DMS153 (cell line): Measurements from ENCODE around the gene TMEM53.

Experiments
- DNase-seq: peaks from one replicate; lab custom pipeline; 2025; lab: John Stamatoyannopoulos, UW

Gene TMEM53

GRCh38 chr1:44628962-44629756, 45.1 kb downstream of the TMEM53 start:
- DNase-seq = no peak

- DNase-seq = no peak
These were observed 48.9 kb downstream of the TMEM53 start for GRCh38 chr1:44625348-44625747.

- DNase-seq = no peak
These were observed 49.9 kb downstream of the TMEM53 start for GRCh38 chr1:44624268-44624901.

GRCh38 chr1:44621841-44622286, 52.4 kb downstream of the TMEM53 start:
- no peak for DNase-seq

- DNase-seq = no peak
These were observed 54.2 kb downstream of the TMEM53 start for GRCh38 chr1:44620072-44620471.

- DNase-seq = no peak
These were observed 54.9 kb downstream of the TMEM53 start for GRCh38 chr1:44619261-44619900.

- no peak for DNase-seq
These were observed 56.6 kb downstream of the TMEM53 start for GRCh38 chr1:44617703-44618029.

GRCh38 chr1:44616991-44617702, 57.1 kb downstream of the TMEM53 start:
- DNase-seq = no peak

- DNase-seq = no peak
These were observed 57.8 kb downstream of the TMEM53 start for GRCh38 chr1:44616284-44616990.

GRCh38 chr1:44613941-44614340, 60.3 kb downstream of the TMEM53 start:
- no peak for DNase-seq

- no peak for DNase-seq
These were observed 62.4 kb downstream of the TMEM53 start for GRCh38 chr1:44611866-44612265.

- DNase-seq = no peak
These were observed 62.9 kb downstream of the TMEM53 start for GRCh38 chr1:44611419-44611818.

GRCh38 chr1:44610527-44611148, 63.6 kb downstream of the TMEM53 start:
- no peak for DNase-seq

- no peak for DNase-seq
These were observed 64.3 kb downstream of the TMEM53 start for GRCh38 chr1:44609768-44610526.

- DNase-seq = no peak
These were observed 64.9 kb downstream of the TMEM53 start for GRCh38 chr1:44609412-44609767.

GRCh38 chr1:44608141-44608540, 66.1 kb downstream of the TMEM53 start:
- DNase-seq = no peak

GRCh38 chr1:44606701-44607281, 67.5 kb downstream of the TMEM53 start:
- DNase-seq = no peak

GRCh38 chr1:44605914-44606615, 68.2 kb downstream of the TMEM53 start:
- no peak for DNase-seq

- no peak for DNase-seq
These were observed 69.9 kb downstream of the TMEM53 start for GRCh38 chr1:44604157-44604955.
